Naive thymus-derived CD4-positive, alpha-beta T cell (primary cell): ENCODE results near the gene SKAP1. TPM values are rescaled to one million over a fixed set of nuclear protein-coding genes. Genes with fewer than 3 reads are reported as not detected.
A peak's percentile ranks its signal among the peaks of the same experiment; 100 is the strongest.
"Not testable (repeated sequence)": the region's sequence is repeated elsewhere in the genome, so short reads cannot be mapped to it uniquely, and the experiment has no call there.

ENCODE experiments used
- ATAC-seq: fragments of 150-1000 bp; cut with Tn5 transposase; 2 replicates; pipeline ENCODE4 v1.10.0; 2021; ENCODE audit warnings: mild to moderate bottlenecking, moderate library complexity
- CTCF ChIA-PET: fragments of 350-600 bp; sonication (Branson Sonifier 250); formaldehyde crosslinking; loops from one replicate; lab custom pipeline; 2021; ENCODE audit warnings: antibody characterized with exemption; lab: Charles Lee
- POLR2A ChIA-PET: fragments of 350-600 bp; sonication (Branson Sonifier 250); formaldehyde crosslinking; loops from one replicate; lab custom pipeline; 2021; ENCODE audit warnings: antibody characterized with exemption, inconsistent platforms; lab: Charles Lee
- DNase-seq, 9 donors: peaks; one replicate each; pipeline versions ENCODE4 v3.0.0 to v3.0.0-alpha.2; 2020 to 2022; ENCODE audit warnings: mixed read lengths in 1 of 9
- H3K27ac ChIP-seq: one replicate; pipeline ENCODE4 v1.7.0; 2013; ENCODE audit warnings: mild to moderate bottlenecking, low read depth, low read length, moderate library complexity
- H3K27me3 ChIP-seq, 2 donors: one replicate each; pipeline ENCODE4 v1.7.0; 2013; ENCODE audit warnings: low read length in 2 of 2, mild to moderate bottlenecking in 2 of 2, moderate library complexity in 2 of 2; ENCODE audit not compliant: control insufficient read depth in 2 of 2, insufficient read depth in 2 of 2
- H3K36me3 ChIP-seq, 3 experiments: 1 replicate in 2 of 3; 2 replicates in 1 of 3; pipeline ENCODE4 v1.7.0; 2013; ENCODE audit warnings: low read length in 3 of 3, mild to moderate bottlenecking in 3 of 3, moderate library complexity in 1 of 3; ENCODE audit not compliant: insufficient read depth in 3 of 3, control insufficient read depth in 2 of 3
- H3K4me1 ChIP-seq, 2 donors: one replicate each; pipeline ENCODE4 v1.7.0; 2013; ENCODE audit warnings: low read length in 2 of 2, mild to moderate bottlenecking in 2 of 2, moderate library complexity in 1 of 2; ENCODE audit not compliant: control insufficient read depth in 2 of 2, insufficient read depth in 2 of 2
- H3K4me3 ChIP-seq: 2 replicates; pipeline ENCODE4 v1.7.0; 2013; ENCODE audit warnings: mild to moderate bottlenecking, low read length
- H3K9me3 ChIP-seq, 3 experiments: 1 replicate in 2 of 3; 2 replicates in 1 of 3; pipeline ENCODE4 v1.7.0; 2013; ENCODE audit warnings: low read length in 3 of 3; ENCODE audit not compliant: control insufficient read depth in 2 of 3
- H3K27ac Mint-ChIP-seq, 9 donors: one replicate each; pipeline ENCODE4 v1.8.0; 2020 to 2022; ENCODE audit warnings: mixed read lengths in 9 of 9, mild to moderate bottlenecking in 8 of 9, moderate library complexity in 5 of 9, inconsistent platforms in 2 of 9
- H3K27me3 Mint-ChIP-seq, 5 donors: one replicate each; pipeline ENCODE4 v1.8.0; 2021 to 2022; ENCODE audit warnings: mixed read lengths in 5 of 5, mild to moderate bottlenecking in 1 of 5
- H3K36me3 Mint-ChIP-seq, 5 donors: one replicate each; pipeline ENCODE4 v1.8.0; 2020 to 2022; ENCODE audit warnings: mixed read lengths in 5 of 5, mild to moderate bottlenecking in 3 of 5, inconsistent platforms in 1 of 5
- H3K4me1 Mint-ChIP-seq, 7 donors: one replicate each; pipeline ENCODE4 v1.8.0; 2020 to 2022; ENCODE audit warnings: mixed read lengths in 7 of 7, mild to moderate bottlenecking in 3 of 7, inconsistent platforms in 1 of 7
- H3K4me3 Mint-ChIP-seq, 10 donors: one replicate each; pipeline ENCODE4 v1.8.0; 2020 to 2022; ENCODE audit warnings: mild to moderate bottlenecking in 10 of 10, mixed read lengths in 10 of 10, moderate library complexity in 6 of 10, inconsistent platforms in 2 of 10
- H3K9me3 Mint-ChIP-seq, 11 donors: one replicate each; pipeline ENCODE4 v1.8.0; 2020 to 2022; ENCODE audit warnings: mixed read lengths in 11 of 11, mild to moderate bottlenecking in 4 of 11, inconsistent platforms in 1 of 11, moderate library complexity in 1 of 11
- intact Hi-C, 2 donors: fragments of 100-400 bp; cut with micrococcal nuclease; formaldehyde crosslinking; loops; one replicate each; pipeline ENCODE4 v1.15.1; 2023
- polyA plus RNA-seq, 2 donors: library from polyadenylated mRNA; unstranded; fragments of 300-500 nt; fragmentation: Illumina TruSeq; gene quantifications; one replicate each; pipeline ENCODE4 v1.2.3, GENCODE V29; 2021
- total RNA-seq, 6 experiments: library from RNA in 5 of 6; stranded (reverse) in 5 of 6; gene quantifications; 1 replicate in 5 of 6; 2 replicates in 1 of 6; pipeline ENCODE4 v1.2.3 and lab custom pipeline; 2021 to 2026

The SKAP1 gene
- total and polyA plus RNA-seq, 7 experiments from 2014 or later: 99.3 to 289 (median 109) TPM

- POLR2A ChIA-PET: interaction anchor here (0.6 to 8.8 kb wide), 5 partner anchors 18 to 115 kb away, joined by 3 to 183 read pairs (median 3); partner anchors contain the start of gene SKAP1
- no peaks in the 10 kb centered on the region for H3K27me3 ChIP-seq
- Mint-ChIP-seq H3K4me3 (peak overlapping the region in 4 of 10 donors; percentile 17 to 76 (median 47)), H3K36me3 (peaks cover 0 to 15% (median 0%) of the 10 kb centered on the region in 5 donors), H3K27me3 (no peaks in the 10 kb centered on the region), H3K4me1 (peaks cover 48 to 72% (median 67%) of the 10 kb centered on the region in 7 donors), H3K27ac (no peak overlapping the region), H3K9me3 (no peaks in the 10 kb centered on the region)
- CTCF ChIA-PET: interaction anchor here (0.5 to 2.8 kb wide), 6 partner anchors 16 to 104 kb away, joined by 3 to 26 read pairs (median 6); no protein-coding TSS in a partner anchor
- H3K36me3 ChIP-seq: no peaks in the 10 kb centered on the region
- peaks cover 67% of the 10 kb centered on the region in 2 donors for H3K4me1 ChIP-seq
- no peak overlapping the region for H3K4me3 ChIP-seq
- ATAC-seq: no peak
- no peaks in the 10 kb centered on the region for H3K9me3 ChIP-seq
- H3K27ac ChIP-seq: no peak overlapping the region
- intact Hi-C loops: loop anchor here (2.0 to 5.0 kb wide), 4 partner anchors 43 to 118 kb away; no protein-coding TSS in a partner anchor
- DNase-seq: no peak
These were observed 25.8 kb upstream of the SKAP1 start for GRCh38 chr17:48455791-48456190.

GRCh38 chr17:48453447-48453846 lies 23.4 kb upstream of the SKAP1 start:
- H3K9me3 ChIP-seq: no peaks in the 10 kb centered on the region
- H3K36me3 Mint-ChIP-seq: peaks cover 0 to 26% (median 0%) of the 10 kb centered on the region in 5 donors
- H3K9me3 Mint-ChIP-seq: no peaks in the 10 kb centered on the region
- ChIA-PET CTCF (interaction anchor here (0.6 to 2.8 kb wide), 17 partner anchors 9 to 114 kb away, joined by 3 to 18 read pairs (median 4); no protein-coding TSS in a partner anchor), POLR2A (interaction anchor here (0.6 to 8.8 kb wide), 14 partner anchors 15 to 187 kb away, joined by 3 to 183 read pairs (median 4); partner anchors contain the start of gene SKAP1)
- DNase-seq: peak in 7 of 9 donors; percentile 58 to 83 (median 77)
- ATAC-seq: peak; percentile 79
- peak overlapping the region; percentile 40 to 97 (median 85) for H3K27ac Mint-ChIP-seq
- H3K4me3 Mint-ChIP-seq: peak overlapping the region; percentile 56 to 91 (median 79)
- no peaks in the 10 kb centered on the region for H3K27me3 Mint-ChIP-seq
- H3K36me3 ChIP-seq: no peaks in the 10 kb centered on the region
- H3K4me1 Mint-ChIP-seq: peaks cover 54 to 89% (median 82%) of the 10 kb centered on the region in 7 donors
- peaks cover 67 to 73% of the 10 kb centered on the region in 2 donors for H3K4me1 ChIP-seq
- H3K27ac ChIP-seq: peak overlapping the region; percentile 32
- H3K4me3 ChIP-seq: peak overlapping the region; percentile 38
- intact Hi-C loops: loop anchor here (1.0 kb wide), 4 partner anchors 12 to 40 kb away; no protein-coding TSS in a partner anchor
- H3K27me3 ChIP-seq: no peaks in the 10 kb centered on the region

- Mint-ChIP-seq H3K9me3 (no peaks in the 10 kb centered on the region), H3K27ac (peak overlapping the region in 8 of 9 donors; percentile 31 to 80 (median 61)), H3K4me3 (peak overlapping the region; percentile 6 to 65 (median 46)), H3K4me1 (peaks cover 45 to 89% (median 74%) of the 10 kb centered on the region in 7 donors), H3K27me3 (no peaks in the 10 kb centered on the region), H3K36me3 (peaks cover 0 to 26% (median 0%) of the 10 kb centered on the region in 5 donors)
- no peak for DNase-seq
- Histone ChIP-seq H3K27ac (no peak overlapping the region), H3K4me3 (no peak overlapping the region), H3K9me3 (no peaks in the 10 kb centered on the region), H3K36me3 (no peaks in the 10 kb centered on the region), H3K27me3 (no peaks in the 10 kb centered on the region), H3K4me1 (peaks cover 54 to 60% of the 10 kb centered on the region in 2 donors)
- ChIA-PET CTCF (interaction anchor here (0.6 to 1.8 kb wide), 5 partner anchors 12 to 100 kb away, joined by 3 to 4 read pairs (median 4); no protein-coding TSS in a partner anchor), POLR2A (interaction anchor here (0.5 to 8.8 kb wide), 5 partner anchors 13 to 610 kb away, joined by 3 to 183 read pairs (median 6); no protein-coding TSS in a partner anchor)
- intact Hi-C loops: no loop called here
- ATAC-seq: no peak
These were observed 21.5 kb upstream of the SKAP1 start for GRCh38 chr17:48451489-48451888.

GRCh38 chr17:48449335-48449734 lies 19.3 kb upstream of the SKAP1 start:
- not testable (repeated sequence) for H3K9me3 ChIP-seq, H3K4me3 Mint-ChIP-seq, H3K36me3 ChIP-seq, H3K4me3 ChIP-seq, H3K9me3 Mint-ChIP-seq, H3K27ac ChIP-seq, DNase-seq, ATAC-seq, H3K27me3 ChIP-seq, H3K27me3 Mint-ChIP-seq
- intact Hi-C loops: loop anchor here in 1 of 2 donors (10.0 kb wide), 1 partner anchor 385 kb away; the partner anchor contains the start of gene CALCOCO2
- peaks cover 54 to 56% of the 10 kb centered on the region in 2 donors for H3K4me1 ChIP-seq
- CTCF ChIA-PET: interaction anchor here (1.1 kb wide), 1 partner anchor 8 kb away, joined by 3 read pairs; no protein-coding TSS in a partner anchor
- Mint-ChIP-seq H3K27ac (peak overlapping the region in 1 of 9 donors; percentile 68), H3K4me1 (peaks cover 39 to 89% (median 74%) of the 10 kb centered on the region in 7 donors), H3K36me3 (peaks cover 0 to 24% (median 0%) of the 10 kb centered on the region in 5 donors)
- POLR2A ChIA-PET: interaction anchor here (1.4 to 8.8 kb wide), 2 partner anchors 11 to 40 kb away, joined by 4 to 183 read pairs; no protein-coding TSS in a partner anchor

GRCh38 chr17:48445248-48445620 lies 15.2 kb upstream of the SKAP1 start:
- H3K4me3 Mint-ChIP-seq: peak overlapping the region in 2 of 10 donors; percentile 35 to 69
- H3K27ac ChIP-seq: no peak overlapping the region
- H3K4me1 ChIP-seq: peaks cover 56 to 58% of the 10 kb centered on the region in 2 donors
- H3K36me3 ChIP-seq: no peaks in the 10 kb centered on the region
- CTCF ChIA-PET: interaction anchor here (0.7 to 1.5 kb wide), 3 partner anchors 9 to 12 kb away, joined by 3 to 4 read pairs (median 4); no protein-coding TSS in a partner anchor
- DNase-seq: no peak
- H3K9me3 Mint-ChIP-seq: peaks cover 0 to 10% (median 0%) of the 10 kb centered on the region in 11 donors
- no peak for ATAC-seq
- POLR2A ChIA-PET: interaction anchor here (0.5 to 15.2 kb wide), 4 partner anchors 8 to 109 kb away, joined by 4 to 183 read pairs (median 6); no protein-coding TSS in a partner anchor
- no peaks in the 10 kb centered on the region for H3K9me3 ChIP-seq
- H3K27me3 Mint-ChIP-seq: no peaks in the 10 kb centered on the region
- intact Hi-C loops: loop anchor here in 1 of 2 donors (10.0 kb wide), 1 partner anchor 390 kb away; the partner anchor contains the start of gene CALCOCO2
- H3K36me3 Mint-ChIP-seq: peaks cover 0 to 28% (median 0%) of the 10 kb centered on the region in 5 donors
- H3K4me1 Mint-ChIP-seq: peaks cover 43 to 86% (median 76%) of the 10 kb centered on the region in 7 donors
- peak overlapping the region in 3 of 9 donors; percentile 2 to 76 (median 75) for H3K27ac Mint-ChIP-seq
- H3K4me3 ChIP-seq: no peak overlapping the region
- no peaks in the 10 kb centered on the region for H3K27me3 ChIP-seq

GRCh38 chr17:48444516-48445247 lies 14.7 kb upstream of the SKAP1 start:
- H3K27ac ChIP-seq: no peak overlapping the region
- intact Hi-C loops: loop anchor here (5.0 to 10.0 kb wide), 2 partner anchors 98 to 390 kb away; partner anchors contain the start of gene CALCOCO2 (in 1 of the 2)
- DNase-seq: peak in 7 of 9 donors; percentile 43 to 67 (median 53)
- no peaks in the 10 kb centered on the region for H3K27me3 Mint-ChIP-seq
- peaks cover 0 to 29% (median 0%) of the 10 kb centered on the region in 5 donors for H3K36me3 Mint-ChIP-seq
- no peaks in the 10 kb centered on the region for H3K27me3 ChIP-seq
- H3K4me1 Mint-ChIP-seq: peaks cover 49 to 86% (median 76%) of the 10 kb centered on the region in 7 donors
- CTCF ChIA-PET: interaction anchor here (0.7 to 1.7 kb wide), 4 partner anchors 9 to 12 kb away, joined by 3 to 5 read pairs (median 4); no protein-coding TSS in a partner anchor
- peak overlapping the region; percentile 3 to 92 (median 76) for H3K27ac Mint-ChIP-seq
- peaks cover 0 to 10% (median 0%) of the 10 kb centered on the region in 11 donors for H3K9me3 Mint-ChIP-seq
- no peaks in the 10 kb centered on the region for H3K36me3 ChIP-seq
- H3K4me1 ChIP-seq: peaks cover 60 to 64% of the 10 kb centered on the region in 2 donors
- H3K9me3 ChIP-seq: no peaks in the 10 kb centered on the region
- ATAC-seq: peak; percentile 15
- POLR2A ChIA-PET: interaction anchor here (0.5 to 15.2 kb wide), 5 partner anchors 9 to 149 kb away, joined by 3 to 183 read pairs (median 5); no protein-coding TSS in a partner anchor
- H3K4me3 Mint-ChIP-seq: peak overlapping the region; percentile 58 to 84 (median 73)
- H3K4me3 ChIP-seq: peak overlapping the region; percentile 32
